Measurements from ENCODE around the gene JAZF1. TPM values are rescaled to one million over a fixed set of nuclear protein-coding genes. Genes with fewer than 3 reads are reported as not detected.

JAZF1 gene
- total and polyA plus RNA-seq, 2 of the 8 experiments (the other 6 are each of a cell fraction or from before 2014, with no cell fraction given), result 2.6 to 21.8 TPM

DNA sequence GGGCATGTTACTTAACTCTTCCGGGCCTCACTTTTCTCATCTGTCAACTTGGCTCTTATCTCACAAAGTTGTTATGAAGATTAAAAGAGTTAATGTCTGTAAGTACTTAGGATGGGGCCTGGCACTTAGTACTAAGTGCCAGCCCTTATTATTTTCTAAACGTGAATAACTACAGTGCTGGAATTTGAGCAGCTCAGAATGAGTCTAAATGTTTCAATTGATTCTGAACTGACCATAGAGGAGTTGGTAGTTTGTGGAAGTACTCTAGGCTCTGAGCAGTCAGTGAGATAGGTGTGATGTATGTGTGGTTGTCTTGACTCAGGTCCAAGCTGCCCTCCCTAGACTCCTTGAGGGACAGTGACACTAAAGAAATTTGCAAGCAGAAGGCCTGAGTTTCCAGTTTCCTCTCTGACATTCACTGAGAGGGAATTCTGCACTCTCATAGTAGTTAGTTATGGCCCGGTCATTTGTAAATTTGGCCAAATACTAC is 18.5 kb upstream of the JAZF1 start (continued):
- no peak for TF ChIP-seq CTBP2 (IDR thresholded peaks at IDR 0.05; ENCODE audit: borderline replicate concordance, insufficient read depth, insufficient read length, low read length)
- TF ChIP-seq KDM1A (IDR thresholded peaks at IDR 0.05; ENCODE audit: borderline replicate concordance, low read length), result no peak
- TF ChIP-seq, protein P1, sequence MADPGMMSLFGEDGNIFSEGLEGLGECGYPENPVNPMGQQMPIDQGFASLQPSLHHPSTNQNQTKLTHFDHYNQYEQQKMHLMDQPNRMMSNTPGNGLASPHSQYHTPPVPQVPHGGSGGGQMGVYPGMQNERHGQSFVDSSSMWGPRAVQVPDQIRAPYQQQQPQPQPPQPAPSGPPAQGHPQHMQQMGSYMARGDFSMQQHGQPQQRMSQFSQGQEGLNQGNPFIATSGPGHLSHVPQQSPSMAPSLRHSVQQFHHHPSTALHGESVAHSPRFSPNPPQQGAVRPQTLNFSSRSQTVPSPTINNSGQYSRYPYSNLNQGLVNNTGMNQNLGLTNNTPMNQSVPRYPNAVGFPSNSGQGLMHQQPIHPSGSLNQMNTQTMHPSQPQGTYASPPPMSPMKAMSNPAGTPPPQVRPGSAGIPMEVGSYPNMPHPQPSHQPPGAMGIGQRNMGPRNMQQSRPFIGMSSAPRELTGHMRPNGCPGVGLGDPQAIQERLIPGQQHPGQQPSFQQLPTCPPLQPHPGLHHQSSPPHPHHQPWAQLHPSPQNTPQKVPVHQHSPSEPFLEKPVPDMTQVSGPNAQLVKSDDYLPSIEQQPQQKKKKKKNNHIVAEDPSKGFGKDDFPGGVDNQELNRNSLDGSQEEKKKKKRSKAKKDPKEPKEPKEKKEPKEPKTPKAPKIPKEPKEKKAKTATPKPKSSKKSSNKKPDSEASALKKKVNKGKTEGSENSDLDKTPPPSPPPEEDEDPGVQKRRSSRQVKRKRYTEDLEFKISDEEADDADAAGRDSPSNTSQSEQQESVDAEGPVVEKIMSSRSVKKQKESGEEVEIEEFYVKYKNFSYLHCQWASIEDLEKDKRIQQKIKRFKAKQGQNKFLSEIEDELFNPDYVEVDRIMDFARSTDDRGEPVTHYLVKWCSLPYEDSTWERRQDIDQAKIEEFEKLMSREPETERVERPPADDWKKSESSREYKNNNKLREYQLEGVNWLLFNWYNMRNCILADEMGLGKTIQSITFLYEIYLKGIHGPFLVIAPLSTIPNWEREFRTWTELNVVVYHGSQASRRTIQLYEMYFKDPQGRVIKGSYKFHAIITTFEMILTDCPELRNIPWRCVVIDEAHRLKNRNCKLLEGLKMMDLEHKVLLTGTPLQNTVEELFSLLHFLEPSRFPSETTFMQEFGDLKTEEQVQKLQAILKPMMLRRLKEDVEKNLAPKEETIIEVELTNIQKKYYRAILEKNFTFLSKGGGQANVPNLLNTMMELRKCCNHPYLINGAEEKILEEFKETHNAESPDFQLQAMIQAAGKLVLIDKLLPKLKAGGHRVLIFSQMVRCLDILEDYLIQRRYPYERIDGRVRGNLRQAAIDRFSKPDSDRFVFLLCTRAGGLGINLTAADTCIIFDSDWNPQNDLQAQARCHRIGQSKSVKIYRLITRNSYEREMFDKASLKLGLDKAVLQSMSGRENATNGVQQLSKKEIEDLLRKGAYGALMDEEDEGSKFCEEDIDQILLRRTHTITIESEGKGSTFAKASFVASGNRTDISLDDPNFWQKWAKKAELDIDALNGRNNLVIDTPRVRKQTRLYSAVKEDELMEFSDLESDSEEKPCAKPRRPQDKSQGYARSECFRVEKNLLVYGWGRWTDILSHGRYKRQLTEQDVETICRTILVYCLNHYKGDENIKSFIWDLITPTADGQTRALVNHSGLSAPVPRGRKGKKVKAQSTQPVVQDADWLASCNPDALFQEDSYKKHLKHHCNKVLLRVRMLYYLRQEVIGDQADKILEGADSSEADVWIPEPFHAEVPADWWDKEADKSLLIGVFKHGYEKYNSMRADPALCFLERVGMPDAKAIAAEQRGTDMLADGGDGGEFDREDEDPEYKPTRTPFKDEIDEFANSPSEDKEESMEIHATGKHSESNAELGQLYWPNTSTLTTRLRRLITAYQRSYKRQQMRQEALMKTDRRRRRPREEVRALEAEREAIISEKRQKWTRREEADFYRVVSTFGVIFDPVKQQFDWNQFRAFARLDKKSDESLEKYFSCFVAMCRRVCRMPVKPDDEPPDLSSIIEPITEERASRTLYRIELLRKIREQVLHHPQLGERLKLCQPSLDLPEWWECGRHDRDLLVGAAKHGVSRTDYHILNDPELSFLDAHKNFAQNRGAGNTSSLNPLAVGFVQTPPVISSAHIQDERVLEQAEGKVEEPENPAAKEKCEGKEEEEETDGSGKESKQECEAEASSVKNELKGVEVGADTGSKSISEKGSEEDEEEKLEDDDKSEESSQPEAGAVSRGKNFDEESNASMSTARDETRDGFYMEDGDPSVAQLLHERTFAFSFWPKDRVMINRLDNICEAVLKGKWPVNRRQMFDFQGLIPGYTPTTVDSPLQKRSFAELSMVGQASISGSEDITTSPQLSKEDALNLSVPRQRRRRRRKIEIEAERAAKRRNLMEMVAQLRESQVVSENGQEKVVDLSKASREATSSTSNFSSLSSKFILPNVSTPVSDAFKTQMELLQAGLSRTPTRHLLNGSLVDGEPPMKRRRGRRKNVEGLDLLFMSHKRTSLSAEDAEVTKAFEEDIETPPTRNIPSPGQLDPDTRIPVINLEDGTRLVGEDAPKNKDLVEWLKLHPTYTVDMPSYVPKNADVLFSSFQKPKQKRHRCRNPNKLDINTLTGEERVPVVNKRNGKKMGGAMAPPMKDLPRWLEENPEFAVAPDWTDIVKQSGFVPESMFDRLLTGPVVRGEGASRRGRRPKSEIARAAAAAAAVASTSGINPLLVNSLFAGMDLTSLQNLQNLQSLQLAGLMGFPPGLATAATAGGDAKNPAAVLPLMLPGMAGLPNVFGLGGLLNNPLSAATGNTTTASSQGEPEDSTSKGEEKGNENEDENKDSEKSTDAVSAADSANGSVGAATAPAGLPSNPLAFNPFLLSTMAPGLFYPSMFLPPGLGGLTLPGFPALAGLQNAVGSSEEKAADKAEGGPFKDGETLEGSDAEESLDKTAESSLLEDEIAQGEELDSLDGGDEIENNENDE (IDR thresholded peaks at IDR 0.05; ENCODE audit: insufficient replicate concordance, low read length), result no peak

Data from H1 (cell line).